Endothelial cell of hepatic sinusoid (primary cell): ENCODE results near the gene C19orf44.

Source experiments
- in situ Hi-C: cut with HindIII; loops from 2 replicates; pipeline ENCODE4 v1.10.0; 2017; ENCODE audit warnings: low sequenced_read_pairs

Gene C19orf44

GRCh38 chr19:16516381-16516780, 20.2 kb downstream of the C19orf44 start:
- in situ Hi-C loops = no loop called here

DNA sequence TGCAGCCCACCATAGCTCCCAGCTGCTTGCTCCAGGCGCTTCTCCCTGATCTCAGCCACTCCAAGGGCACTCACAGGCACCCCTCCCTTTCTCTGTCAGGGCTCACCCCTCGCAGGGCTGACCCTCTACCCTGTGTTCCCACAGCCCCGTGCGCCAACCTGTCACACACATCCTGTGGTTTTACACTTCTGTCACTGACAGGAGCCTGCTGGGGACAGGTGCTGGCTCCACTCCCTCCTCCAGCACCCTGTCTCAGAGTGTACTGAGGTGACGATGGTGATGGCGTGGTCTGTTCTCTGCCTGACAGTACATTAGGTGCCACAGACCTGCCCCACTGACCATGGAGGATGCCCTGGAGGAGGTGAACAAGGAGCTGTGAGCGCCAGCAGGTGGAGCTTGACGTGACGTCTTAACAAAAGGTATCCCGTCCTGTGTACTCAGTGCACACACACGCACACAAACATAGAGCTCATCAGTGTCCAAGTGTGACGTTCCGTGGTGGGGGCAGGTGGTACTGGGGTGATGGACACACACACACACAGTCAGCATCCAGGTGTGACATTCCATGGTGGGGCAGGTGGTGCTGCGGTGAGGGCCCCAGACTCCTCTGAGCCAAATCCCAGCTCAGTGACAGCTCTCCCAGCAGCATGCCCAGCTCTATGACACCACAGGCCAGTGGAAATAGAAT, 20.9 kb downstream of the C19orf44 start:
- in situ Hi-C loops = no loop called here

GRCh38 chr19:16518061-16518460, 21.9 kb downstream of the C19orf44 start:
- in situ Hi-C loops = no loop called here

GRCh38 chr19:16518483-16519229, 22.5 kb downstream of the C19orf44 start:
- in situ Hi-C loops = no loop called here

- in situ Hi-C loops = no loop called here
Measured at GRCh38 chr19:16519230-16519687, 23.1 kb downstream of the C19orf44 start.

GRCh38 chr19:16520074-16520973, 24.1 kb downstream of the C19orf44 start:
- in situ Hi-C loops = no loop called here

GRCh38 chr19:16520986-16521624, 24.9 kb downstream of the C19orf44 start:
- in situ Hi-C loops = no loop called here

GRCh38 chr19:16521715-16522289, 25.6 kb downstream of the C19orf44 start:
- in situ Hi-C loops = no loop called here

DNA sequence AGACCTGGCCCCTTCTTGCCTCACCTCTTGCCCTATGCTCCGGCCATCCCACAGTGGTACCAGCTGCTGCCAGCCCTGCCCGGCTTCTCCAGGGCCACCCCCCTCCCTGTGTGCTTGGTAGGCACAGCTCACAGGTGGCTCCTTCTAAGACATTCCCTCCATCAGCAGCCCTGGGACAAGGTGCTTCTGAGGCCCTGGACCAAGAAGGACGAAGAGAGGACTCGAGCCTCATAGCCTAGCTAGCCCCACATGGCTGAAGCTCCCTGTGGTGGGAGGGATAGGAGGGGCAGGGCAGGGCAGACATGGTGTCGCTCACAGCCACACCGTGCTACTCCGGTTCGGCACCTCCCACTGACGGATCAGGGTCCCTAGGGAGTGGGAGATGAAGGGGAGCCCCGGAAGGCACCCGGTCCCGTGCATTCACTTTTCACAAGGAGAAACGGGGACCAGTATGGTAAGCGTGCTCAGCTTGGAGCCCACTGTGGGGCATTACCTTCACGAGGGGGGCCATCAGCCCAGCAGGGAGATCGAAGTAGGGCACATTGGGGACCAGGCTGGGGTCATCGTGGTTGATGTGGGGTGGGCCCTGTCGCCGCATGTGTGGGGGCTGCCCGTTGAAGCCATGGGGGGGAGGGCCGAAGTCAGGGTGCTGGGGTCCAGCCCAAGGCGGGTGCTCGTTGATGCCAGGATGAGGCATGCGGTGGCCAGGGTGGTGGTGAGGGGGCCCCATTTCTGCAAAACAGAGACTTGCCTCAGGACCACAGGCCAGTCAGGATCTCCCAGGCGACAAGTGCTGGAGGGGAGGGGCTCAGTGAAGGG, 26.6 kb downstream of the C19orf44 start:
- in situ Hi-C loops = no loop called here

DNA sequence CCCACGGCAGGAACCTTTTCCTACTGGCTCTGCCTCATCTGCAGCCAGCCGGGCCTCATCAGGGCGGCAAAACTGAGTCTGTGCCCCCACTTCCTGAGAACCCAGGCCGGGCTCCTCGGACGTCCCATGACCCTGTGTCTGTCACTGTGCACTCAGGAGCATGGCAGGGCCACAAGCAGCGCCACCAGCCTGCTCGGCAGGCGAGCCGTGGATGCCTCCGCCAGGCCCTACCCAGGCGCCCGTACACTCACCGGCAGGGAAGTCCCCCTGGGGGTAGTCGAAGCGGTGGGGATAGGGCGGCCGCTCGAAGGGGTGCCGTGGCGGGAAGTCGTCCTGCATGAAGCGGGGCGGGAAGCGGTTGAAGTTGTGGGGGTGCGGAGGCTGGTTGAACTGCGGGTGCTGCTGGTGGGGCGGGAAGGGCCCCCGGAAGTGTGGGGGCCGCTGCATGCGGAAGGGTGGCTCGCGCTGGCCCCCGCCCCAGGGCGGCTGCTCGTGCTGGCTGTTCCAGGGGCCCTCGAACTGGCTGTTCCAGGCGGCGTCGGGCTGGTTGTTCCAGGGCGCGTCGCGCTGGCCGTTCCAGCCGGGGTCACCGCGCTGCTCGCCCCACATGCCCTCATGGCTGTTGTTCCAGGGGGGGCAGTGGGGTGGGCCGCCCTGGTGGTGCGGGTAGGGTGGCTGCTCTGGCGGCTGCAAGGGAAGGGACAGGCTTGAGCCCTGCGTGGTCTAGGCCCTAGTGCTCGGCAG, 29.0 kb downstream of the C19orf44 start:
- in situ Hi-C loops = no loop called here

GRCh38 chr19:16525751-16526481, 29.7 kb downstream of the C19orf44 start:
- in situ Hi-C loops = no loop called here

- in situ Hi-C loops = no loop called here
Measured at GRCh38 chr19:16527334-16527935, 31.2 kb downstream of the C19orf44 start.

DNA sequence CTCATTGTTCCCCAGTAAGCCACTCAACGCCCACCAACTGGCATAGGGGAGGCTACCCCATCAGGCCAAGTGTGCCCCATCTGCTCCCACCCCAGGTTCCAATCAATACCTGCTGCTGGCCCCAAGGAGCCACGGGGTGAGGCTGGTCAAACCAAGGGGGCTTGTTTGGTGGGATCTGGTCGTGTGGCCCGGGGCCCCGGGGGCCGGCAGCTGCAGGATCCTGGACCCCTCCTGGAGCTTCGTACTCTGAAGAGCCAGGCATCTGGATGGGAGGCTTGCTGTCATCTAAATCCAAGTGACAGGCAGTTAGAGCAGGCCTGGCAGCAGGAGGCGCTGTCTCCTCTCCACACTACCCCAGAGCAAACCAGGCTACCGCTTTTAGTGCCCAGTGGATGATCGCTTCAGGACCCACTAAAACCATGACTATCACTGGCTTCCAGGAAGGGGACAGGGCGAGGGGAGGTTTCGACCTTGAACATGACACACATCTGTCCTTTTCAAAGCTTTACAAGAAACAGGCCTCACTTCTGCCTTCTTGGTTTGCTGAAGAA, 31.9 kb downstream of the C19orf44 start:
- in situ Hi-C loops = no loop called here

DNA sequence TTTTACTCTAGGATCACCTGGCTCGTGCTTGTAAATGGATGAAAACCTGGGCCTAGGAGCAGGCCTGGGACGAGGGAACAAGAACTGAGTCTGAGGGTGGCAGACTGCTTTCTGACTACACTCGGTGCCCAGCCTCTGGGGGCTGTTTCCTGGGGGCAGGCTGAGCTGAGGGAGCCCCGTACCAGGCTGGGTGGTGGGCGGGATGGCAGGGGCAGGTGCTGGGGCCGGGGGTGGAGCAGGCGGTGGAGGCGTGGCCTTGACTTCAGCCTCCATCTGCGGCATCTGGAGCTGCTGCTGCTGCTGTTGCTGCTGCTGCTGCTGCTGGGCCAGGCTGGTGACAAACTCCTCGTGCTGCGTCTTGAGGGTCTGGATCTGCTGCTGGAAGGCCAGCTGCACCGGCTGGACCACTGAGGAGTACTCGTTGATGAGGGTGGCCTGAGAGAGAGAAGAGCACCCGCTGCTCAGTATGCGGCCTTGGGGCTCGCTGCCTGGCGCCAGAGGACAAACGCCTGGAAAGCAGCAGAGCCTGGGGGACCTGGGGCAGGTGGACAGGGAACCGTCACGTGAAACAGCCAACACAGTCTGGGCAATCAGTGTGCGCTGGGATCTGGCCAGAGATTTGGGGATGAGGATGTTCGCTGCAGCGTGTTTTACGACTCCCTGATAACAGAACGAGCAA, 33.4 kb downstream of the C19orf44 start:
- in situ Hi-C loops = no loop called here

- in situ Hi-C loops = no loop called here
Measured at GRCh38 chr19:16530540-16531379, 34.6 kb downstream of the C19orf44 start.

- in situ Hi-C loops = no loop called here
Measured at GRCh38 chr19:16531380-16531669, 35.1 kb downstream of the C19orf44 start.
